BE2C (cell line): ENCODE data around the gene TMSB4X.

ENCODE experiments used
- DNase-seq: peaks from one replicate; pipeline ENCODE4 v3.0.0-alpha.2; 2020
- H3K27me3 ChIP-seq: fragments of 250-450 bp; sonication (Bioruptor Pico); 2 replicates; pipeline ENCODE4 v1.5.1; 2020; ENCODE audit warnings: mild to moderate bottlenecking
- H3K36me3 ChIP-seq: fragments of 250-450 bp; sonication (Bioruptor Pico); 2 replicates; pipeline ENCODE4 v1.5.1; 2020; ENCODE audit warnings: mild to moderate bottlenecking
- H3K4me1 ChIP-seq: fragments of 250-450 bp; sonication (Bioruptor Pico); 2 replicates; pipeline ENCODE4 v1.5.1; 2020
- H3K4me3 ChIP-seq: 2 replicates; pipeline ENCODE4 v1.5.1; 2011; ENCODE audit warnings: low read depth, low read length
- H3K9me3 ChIP-seq: fragments of 250-450 bp; sonication (Bioruptor Pico); 2 replicates; pipeline ENCODE4 v1.5.1; 2020
- CTCF ChIP-seq: IDR thresholded peaks from 2 replicates; pipeline ENCODE4 v1.5.1; 2012; ENCODE audit warnings: mild to moderate bottlenecking, low read depth, low read length

TMSB4X gene

GRCh38 chrX:13005661-13006473 is 31.0 kb downstream of the TMSB4X start:
- Histone ChIP-seq H3K36me3 (no peaks in the 10 kb centered on the region), H3K9me3 (no peaks in the 10 kb centered on the region), H3K27me3 (no peaks in the 10 kb centered on the region), H3K4me1 (no peaks in the 10 kb centered on the region), H3K4me3 (no peak overlapping the region)
- DNase-seq = no peak
- TF ChIP-seq CTCF = no peak

DNA sequence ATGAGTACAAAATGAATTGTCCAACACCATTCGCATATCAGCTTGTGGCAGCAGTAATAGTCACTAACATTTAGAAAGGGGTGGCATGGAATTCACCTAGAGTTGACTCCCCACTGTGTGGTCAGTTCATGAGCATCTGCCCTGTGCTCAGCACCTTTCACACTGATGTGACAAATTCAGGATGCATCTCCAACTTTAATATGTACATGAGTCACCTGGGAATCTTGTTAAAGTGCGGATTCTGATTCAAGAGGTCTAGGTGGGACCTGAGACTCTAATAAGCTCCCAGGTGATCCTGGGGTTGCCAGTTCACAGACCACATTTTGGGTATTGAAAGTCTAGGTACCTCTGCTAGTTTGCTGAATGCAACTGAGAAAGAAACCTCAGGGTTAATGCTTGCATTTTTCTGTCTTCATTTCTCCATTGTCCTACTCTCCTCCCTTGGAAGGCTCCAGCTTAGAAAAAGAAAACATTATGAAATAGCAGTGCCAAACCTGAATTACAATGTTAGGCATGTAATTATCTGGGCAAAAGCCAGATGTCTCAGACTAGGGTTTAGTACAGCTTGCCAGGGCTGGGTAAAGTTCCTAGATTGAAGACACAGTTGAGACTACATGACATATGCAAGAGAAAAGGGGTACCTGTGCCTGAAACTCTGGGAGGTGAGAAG is 32.7 kb downstream of the TMSB4X start:
- no peak for TF ChIP-seq CTCF
- H3K4me1 ChIP-seq = no peaks in the 10 kb centered on the region
- no peak for DNase-seq

DNA sequence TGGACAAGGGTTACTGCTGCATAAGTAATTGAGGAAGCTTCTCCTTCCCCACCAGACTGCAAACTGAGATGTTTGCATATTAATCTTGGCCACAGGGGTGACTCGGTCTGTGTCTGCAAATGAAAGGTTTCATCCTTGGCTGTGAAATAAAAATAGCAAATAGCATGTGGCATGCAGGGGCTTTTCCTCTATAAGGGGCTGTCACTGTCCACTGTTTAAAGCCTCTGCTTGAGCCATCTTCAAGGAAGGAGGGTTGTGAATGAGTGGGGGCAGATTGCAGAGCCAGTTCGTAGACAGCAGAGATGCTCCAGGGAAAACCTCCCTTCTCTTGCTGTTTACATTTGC is 33.3 kb downstream of the TMSB4X start:
- no peak for DNase-seq

More for the DNA sequence above, 32.7 kb downstream of the TMSB4X start:
- no peaks in the 10 kb centered on the region for H3K36me3 ChIP-seq
- H3K27me3 ChIP-seq = no peaks in the 10 kb centered on the region
- no peak overlapping the region for H3K4me3 ChIP-seq
- H3K9me3 ChIP-seq = no peaks in the 10 kb centered on the region

GRCh38 chrX:13008851-13009250 is 33.9 kb downstream of the TMSB4X start:
- Histone ChIP-seq H3K4me1 (no peaks in the 10 kb centered on the region), H3K9me3 (no peaks in the 10 kb centered on the region), H3K4me3 (no peak overlapping the region), H3K36me3 (no peaks in the 10 kb centered on the region), H3K27me3 (no peaks in the 10 kb centered on the region)
- no peak for DNase-seq
- no peak for TF ChIP-seq CTCF

More for the DNA sequence above, 33.3 kb downstream of the TMSB4X start:
- H3K4me1 ChIP-seq = no peaks in the 10 kb centered on the region
- no peaks in the 10 kb centered on the region for H3K36me3 ChIP-seq
- no peaks in the 10 kb centered on the region for H3K27me3 ChIP-seq
- no peak overlapping the region for H3K4me3 ChIP-seq
- no peaks in the 10 kb centered on the region for H3K9me3 ChIP-seq
- TF ChIP-seq CTCF = no peak

- H3K36me3 ChIP-seq = no peaks in the 10 kb centered on the region
- DNase-seq = no peak
- no peaks in the 10 kb centered on the region for H3K9me3 ChIP-seq
- no peak overlapping the region for H3K4me3 ChIP-seq
- no peaks in the 10 kb centered on the region for H3K27me3 ChIP-seq
- no peaks in the 10 kb centered on the region for H3K4me1 ChIP-seq
- no peak for TF ChIP-seq CTCF
Observed at GRCh38 chrX:13009273-13009672, 34.4 kb downstream of the TMSB4X start.

- Histone ChIP-seq H3K4me3 (no peak overlapping the region), H3K36me3 (no peaks in the 10 kb centered on the region), H3K27me3 (no peaks in the 10 kb centered on the region), H3K4me1 (no peaks in the 10 kb centered on the region), H3K9me3 (no peaks in the 10 kb centered on the region)
- TF ChIP-seq CTCF = no peak
- no peak for DNase-seq
Observed at GRCh38 chrX:13009844-13010243, 34.9 kb downstream of the TMSB4X start.
